ENCODE measurements around the gene TFAP2B.
A peak's percentile ranks its signal among the peaks of the same experiment; 100 is the strongest.

The TFAP2B gene

GRCh38 chr6:50818673-50819072 lies at the start of gene TFAP2B:
Gene TFAP2B, plus strand, starts transcription at chr6:50818871. Its CDS starts 21 bp downstream, at chr6:50818892.
- POLR2A ChIA-PET: interaction anchor here (0.6 kb wide), 1 partner anchor 1432 kb away, joined by 3 read pairs; no protein-coding TSS in a partner anchor
- no peak for TF ChIP-seq CTCF (IDR thresholded peaks at IDR 0.05; ENCODE audit: control extremely low read depth, extremely low read depth, low read depth, missing control alignments)
- CTCF ChIA-PET: interaction anchor here (0.9 to 1.2 kb wide), 2 partner anchors 11 to 1075 kb away, joined by 3 read pairs; no protein-coding TSS in a partner anchor
- DNase-seq (ENCODE audit: extremely low spot score): no peak

- no peak for TF ChIP-seq CTCF (IDR thresholded peaks at IDR 0.05; ENCODE audit: control extremely low read depth, extremely low read depth, low read depth, missing control alignments)
- CTCF ChIA-PET: interaction anchor here (4.5 kb wide), 1 partner anchor 16 kb away, joined by 16 read pairs; no protein-coding TSS in a partner anchor
These were observed 40.0 kb upstream of the TFAP2B start for GRCh38 chr6:50778696-50779095.

GRCh38 chr6:50780382-50780781 lies 38.3 kb upstream of the TFAP2B start:
- no peak for TF ChIP-seq CTCF (IDR thresholded peaks at IDR 0.05; ENCODE audit: control extremely low read depth, extremely low read depth, low read depth, missing control alignments)
- CTCF ChIA-PET: interaction anchor here (4.5 kb wide), 1 partner anchor 18 kb away, joined by 16 read pairs; no protein-coding TSS in a partner anchor
- DNase-seq (ENCODE audit: extremely low spot score): no peak
- POLR2A ChIA-PET: no interaction called here

More at GRCh38 chr6:50778696-50779095, 40.0 kb upstream of the TFAP2B start:
- DNase-seq (ENCODE audit: extremely low spot score): no peak
- POLR2A ChIA-PET: no interaction called here

GRCh38 chr6:50785921-50786320 lies 32.8 kb upstream of the TFAP2B start:
- TF ChIP-seq CTCF (IDR thresholded peaks at IDR 0.05; ENCODE audit: control extremely low read depth, extremely low read depth, low read depth, missing control alignments): no peak
- ChIA-PET CTCF (no interaction called here), POLR2A (no interaction called here)
- DNase-seq (ENCODE audit: extremely low spot score): no peak

- ChIA-PET CTCF (no interaction called here), POLR2A (no interaction called here)
- DNase-seq (ENCODE audit: extremely low spot score): peak; percentile 26
- TF ChIP-seq CTCF (IDR thresholded peaks at IDR 0.05; ENCODE audit: control extremely low read depth, extremely low read depth, low read depth, missing control alignments): peak; percentile 78
These were observed 26.7 kb upstream of the TFAP2B start for GRCh38 chr6:50791900-50792508.

- ChIA-PET POLR2A (no interaction called here), CTCF (no interaction called here)
- no peak for TF ChIP-seq CTCF (IDR thresholded peaks at IDR 0.05; ENCODE audit: control extremely low read depth, extremely low read depth, low read depth, missing control alignments)
- no peak for DNase-seq (ENCODE audit: extremely low spot score)
These were observed 25.9 kb upstream of the TFAP2B start for GRCh38 chr6:50792771-50793170.

All from GM10248 (cell line).